Epithelial cell of esophagus (primary cell): ENCODE data around the gene DTNBP1.

Experiments
- DNase-seq: peaks from one replicate; pipeline ENCODE4 v3.0.0; 2010; ENCODE audit warnings: low read depth
- H3K4me3 ChIP-seq: 2 replicates; pipeline ENCODE4 v1.5.1; 2011; ENCODE audit warnings: mild to moderate bottlenecking, low read length, control low read depth
- CTCF ChIP-seq: IDR thresholded peaks from 2 replicates; pipeline ENCODE4 v1.5.1; 2011; ENCODE audit warnings: low read depth, mild to moderate bottlenecking, low read length, control low read depth, inconsistent platforms; ENCODE audit not compliant: insufficient read depth; ENCODE audit errors: missing control alignments

DTNBP1 gene

GRCh38 chr6:15512721-15513120 lies 150.1 kb downstream of the DTNBP1 start:
- no peak for DNase-seq

GRCh38 chr6:15512126-15512525 lies 150.7 kb downstream of the DTNBP1 start:
- TF ChIP-seq CTCF: no peak
- no peak overlapping the region for H3K4me3 ChIP-seq
- DNase-seq: no peak

More at GRCh38 chr6:15512721-15513120, 150.1 kb downstream of the DTNBP1 start:
- H3K4me3 ChIP-seq: no peak overlapping the region
- TF ChIP-seq CTCF: no peak

GRCh38 chr6:15511248-15512125 lies 151.3 kb downstream of the DTNBP1 start:
- no peak for TF ChIP-seq CTCF
- no peak for DNase-seq
- H3K4me3 ChIP-seq: no peak overlapping the region

- TF ChIP-seq CTCF: no peak
- DNase-seq: no peak
- H3K4me3 ChIP-seq: no peak overlapping the region
These were observed 152.1 kb downstream of the DTNBP1 start for GRCh38 chr6:15510536-15511247.

GRCh38 chr6:15510121-15510520 lies 152.7 kb downstream of the DTNBP1 start:
- no peak overlapping the region for H3K4me3 ChIP-seq
- DNase-seq: no peak
- TF ChIP-seq CTCF: no peak

GRCh38 chr6:15509335-15509933 lies 153.4 kb downstream of the DTNBP1 start:
- no peak for DNase-seq
- no peak overlapping the region for H3K4me3 ChIP-seq
- no peak for TF ChIP-seq CTCF
